ENCODE results near the gene ARAP2. TPM values are rescaled to one million over a fixed set of nuclear protein-coding genes. Genes with fewer than 3 reads are reported as not detected.

ARAP2 gene
- total RNA-seq, 6 experiments from 2014 or later: 6.4 to 15.4 (median 10.2) TPM

GRCh38 chr4:36043901-36044300, 200.4 kb downstream of the ARAP2 start:
- no peak for ATAC-seq
- Histone ChIP-seq H3K4me3 (no peak overlapping the region), H3K36me3 (no peaks in the 10 kb centered on the region), H3K27ac (no peak overlapping the region), H3K9me3 (no peaks in the 10 kb centered on the region), H3K27me3 (no peaks in the 10 kb centered on the region), H3K4me1 (peaks cover 0 to 10% (median 0%) of the 10 kb centered on the region in 4 donors)
- no peak for DNase-seq
- TF ChIP-seq POLR2A (IDR thresholded peaks at IDR 0.05): no peak
- no peak for TF ChIP-seq CTCF (IDR thresholded peaks at IDR 0.05)
- 80% methylated on average over 6 of the region's 6 CpGs for WGBS (ENCODE audit: insufficient coverage, low coverage, low lambda C conversion rate, missing lambda C conversion rate)
- intact Hi-C loops (cut with DNase I): no loop called here

- 54% methylated on average over 4 of the region's 4 CpGs for WGBS (ENCODE audit: insufficient coverage, low coverage, low lambda C conversion rate, missing lambda C conversion rate)
- peaks cover 0 to 10% (median 0%) of the 10 kb centered on the region in 4 donors for H3K4me1 ChIP-seq
- H3K36me3 ChIP-seq: no peaks in the 10 kb centered on the region
- peak overlapping the region in 1 of 3 donors; percentile 54 for H3K27ac ChIP-seq
- TF ChIP-seq CTCF (IDR thresholded peaks at IDR 0.05) (no peak), POLR2A (IDR thresholded peaks at IDR 0.05) (no peak)
- intact Hi-C loops (cut with DNase I): no loop called here
- no peaks in the 10 kb centered on the region for H3K27me3 ChIP-seq
- ATAC-seq (peak in 2 of 4 donors; percentile 46 to 79), DNase-seq (no peak)
- no peak overlapping the region for H3K4me3 ChIP-seq
- H3K9me3 ChIP-seq: no peaks in the 10 kb centered on the region
Observed at GRCh38 chr4:36043241-36043640, 201.1 kb downstream of the ARAP2 start.

- H3K4me3 ChIP-seq: no peak overlapping the region
- H3K9me3 ChIP-seq: no peaks in the 10 kb centered on the region
- H3K4me1 ChIP-seq: peaks cover 0 to 15% (median 0%) of the 10 kb centered on the region in 4 donors
- intact Hi-C loops (cut with DNase I): no loop called here
- ATAC-seq: peak in 3 of 4 donors; percentile 41 to 70 (median 67)
- H3K27me3 ChIP-seq: no peaks in the 10 kb centered on the region
- TF ChIP-seq POLR2A (IDR thresholded peaks at IDR 0.05) (no peak), CTCF (IDR thresholded peaks at IDR 0.05) (no peak)
- peak overlapping the region in 1 of 3 donors; percentile 54 for H3K27ac ChIP-seq
- WGBS (ENCODE audit: insufficient coverage, low coverage, low lambda C conversion rate, missing lambda C conversion rate): 58% methylated on average over 7 of the region's 7 CpGs
- no peak for DNase-seq
- H3K36me3 ChIP-seq: no peaks in the 10 kb centered on the region
Observed at GRCh38 chr4:36042122-36042970, 202.0 kb downstream of the ARAP2 start.

- peaks cover 0 to 16% (median 0%) of the 10 kb centered on the region in 4 donors for H3K4me1 ChIP-seq
- TF ChIP-seq CTCF (IDR thresholded peaks at IDR 0.05) (no peak), POLR2A (IDR thresholded peaks at IDR 0.05) (no peak)
- H3K36me3 ChIP-seq: no peaks in the 10 kb centered on the region
- H3K4me3 ChIP-seq: no peak overlapping the region
- 53% methylated on average over 1 of the region's 1 CpG for WGBS (ENCODE audit: insufficient coverage, low coverage, low lambda C conversion rate, missing lambda C conversion rate)
- no peaks in the 10 kb centered on the region for H3K9me3 ChIP-seq
- ATAC-seq (no peak), DNase-seq (no peak)
- H3K27ac ChIP-seq: no peak overlapping the region
- H3K27me3 ChIP-seq: no peaks in the 10 kb centered on the region
- intact Hi-C loops (cut with DNase I): no loop called here
Observed at GRCh38 chr4:36041340-36041739, 203.0 kb downstream of the ARAP2 start.
